HFFc6 (cell line): ENCODE measurements around the gene KIAA0232. TPM values are rescaled to one million over a fixed set of nuclear protein-coding genes. Genes with fewer than 3 reads are reported as not detected.

Source experiments
- DNase-seq: peaks from one replicate; pipeline ENCODE4 v3.0.0-alpha.2; 2018
- H3K27ac Mint-ChIP-seq: 2 replicates; pipeline ENCODE4 v1.8.0; 2020; ENCODE audit warnings: mild to moderate bottlenecking, mixed read lengths
- H3K27me3 Mint-ChIP-seq: 2 replicates; pipeline ENCODE4 v1.8.0; 2021; ENCODE audit warnings: mild to moderate bottlenecking, moderate library complexity, mixed read lengths; ENCODE audit not compliant: insufficient read depth
- H3K36me3 Mint-ChIP-seq: 2 replicates; pipeline ENCODE4 v1.8.0; 2021; ENCODE audit warnings: low read depth, mixed read lengths
- H3K4me1 Mint-ChIP-seq: 2 replicates; pipeline ENCODE4 v1.8.0; 2020; ENCODE audit warnings: low read depth, mixed read lengths
- H3K4me3 Mint-ChIP-seq: 2 replicates; pipeline ENCODE4 v1.8.0; 2020; ENCODE audit warnings: mild to moderate bottlenecking, moderate library complexity, mixed read lengths
- H3K9me3 Mint-ChIP-seq: 2 replicates; pipeline ENCODE4 v1.8.0; 2020; ENCODE audit warnings: mild to moderate bottlenecking, mixed read lengths
- total RNA-seq, 6 experiments: library from RNA; stranded (reverse); fragmentation: NEBNext Ultra II Directional; extraction: Animal tissue kit (Norgen Biotek cat#: 25700); gene quantifications; 2 replicates in 1 of 6; 3 replicates in 5 of 6; pipeline ENCODE4 v1.2.3, GENCODE V29; 2021
- TF ChIP-seq, protein P1 (sequence below): fragments of 200-600 bp; sonication (generic); IDR thresholded peaks from 2 replicates; pipeline ENCODE4 v1.5.0; 2021; ENCODE audit warnings: antibody characterized with exemption, mild to moderate bottlenecking

Gene KIAA0232
- total RNA-seq, 6 experiments from 2014 or later: 15.2 to 21.2 (median 19.0) TPM

DNA sequence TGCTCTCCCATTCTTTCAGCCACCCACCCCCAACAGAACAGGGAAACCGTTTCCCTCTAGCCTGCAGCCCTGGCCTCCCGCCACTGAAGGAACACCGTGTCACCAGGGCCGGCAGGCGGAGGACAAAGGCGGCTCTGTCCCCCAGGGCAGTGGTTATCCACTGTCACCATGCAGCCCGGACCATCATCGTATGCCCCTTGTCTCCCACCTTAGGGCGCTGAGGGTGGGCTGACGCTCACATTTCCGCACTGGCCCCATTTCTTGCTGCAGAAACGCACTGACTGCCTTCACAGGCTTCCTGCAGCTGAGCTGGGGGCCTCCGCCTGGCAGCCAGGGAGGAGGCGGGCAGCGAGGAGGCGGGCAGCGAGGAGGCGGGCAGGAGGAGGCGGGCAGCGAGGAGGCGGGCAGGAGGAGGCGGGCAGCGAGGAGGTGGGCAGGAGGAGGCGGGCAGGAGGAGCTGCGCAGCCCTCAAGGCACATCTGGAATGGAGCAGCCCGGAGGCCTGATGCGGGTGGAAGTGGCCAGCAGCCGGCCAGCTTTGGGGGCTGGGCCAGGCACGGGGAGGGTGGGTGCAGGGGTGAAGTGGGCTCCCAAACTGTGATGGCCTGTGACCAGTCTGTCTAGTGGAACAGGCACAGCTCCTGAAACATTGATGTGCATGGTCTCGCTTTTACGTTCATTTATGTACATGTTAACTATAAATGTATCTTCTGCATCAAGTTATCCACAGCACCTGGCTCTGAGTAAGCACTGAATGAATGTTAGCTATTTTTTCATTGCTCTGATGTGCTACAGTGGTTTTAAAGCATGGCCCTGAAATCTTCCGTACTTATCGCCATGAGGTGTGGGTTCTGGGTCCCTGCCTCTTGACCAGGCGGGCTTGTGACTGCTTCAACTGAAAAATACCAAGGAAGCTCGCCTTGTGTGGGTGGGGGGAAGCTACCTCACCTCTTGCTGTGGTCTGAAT, 20.6 kb upstream of the KIAA0232 start:
- no peak overlapping the region for H3K4me3 Mint-ChIP-seq
- TF ChIP-seq, protein P1, sequence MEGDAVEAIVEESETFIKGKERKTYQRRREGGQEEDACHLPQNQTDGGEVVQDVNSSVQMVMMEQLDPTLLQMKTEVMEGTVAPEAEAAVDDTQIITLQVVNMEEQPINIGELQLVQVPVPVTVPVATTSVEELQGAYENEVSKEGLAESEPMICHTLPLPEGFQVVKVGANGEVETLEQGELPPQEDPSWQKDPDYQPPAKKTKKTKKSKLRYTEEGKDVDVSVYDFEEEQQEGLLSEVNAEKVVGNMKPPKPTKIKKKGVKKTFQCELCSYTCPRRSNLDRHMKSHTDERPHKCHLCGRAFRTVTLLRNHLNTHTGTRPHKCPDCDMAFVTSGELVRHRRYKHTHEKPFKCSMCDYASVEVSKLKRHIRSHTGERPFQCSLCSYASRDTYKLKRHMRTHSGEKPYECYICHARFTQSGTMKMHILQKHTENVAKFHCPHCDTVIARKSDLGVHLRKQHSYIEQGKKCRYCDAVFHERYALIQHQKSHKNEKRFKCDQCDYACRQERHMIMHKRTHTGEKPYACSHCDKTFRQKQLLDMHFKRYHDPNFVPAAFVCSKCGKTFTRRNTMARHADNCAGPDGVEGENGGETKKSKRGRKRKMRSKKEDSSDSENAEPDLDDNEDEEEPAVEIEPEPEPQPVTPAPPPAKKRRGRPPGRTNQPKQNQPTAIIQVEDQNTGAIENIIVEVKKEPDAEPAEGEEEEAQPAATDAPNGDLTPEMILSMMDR: no peak
- H3K27ac Mint-ChIP-seq: no peak overlapping the region

DNA sequence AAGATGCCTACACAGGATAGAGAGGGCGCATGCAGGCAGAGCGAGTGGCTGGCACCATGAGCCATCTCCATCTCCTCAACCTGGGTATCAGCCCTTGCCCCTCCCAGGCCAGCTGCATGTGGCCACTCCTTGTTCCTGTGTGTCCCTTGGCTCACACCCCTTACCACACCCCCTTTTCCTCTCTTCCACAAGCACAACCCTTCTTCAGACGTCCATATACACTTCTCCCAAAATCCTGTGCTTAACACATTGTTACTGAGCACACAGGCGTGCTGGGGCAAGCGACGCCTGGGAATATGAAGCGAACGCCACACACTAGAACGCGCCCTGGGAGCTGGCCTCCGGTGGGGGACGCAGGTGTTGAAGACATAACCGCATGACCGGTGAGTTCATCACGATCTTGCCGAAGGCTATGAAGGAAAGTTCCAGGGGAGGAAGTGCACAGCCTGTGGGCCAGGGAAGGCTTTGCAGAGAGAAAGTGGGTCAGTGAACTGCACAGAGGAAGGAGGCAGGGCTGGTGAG, 19.1 kb upstream of the KIAA0232 start:
- peaks cover 31% of the 10 kb centered on the region for H3K27me3 Mint-ChIP-seq
- TF ChIP-seq, protein P1: no peak; the same call in 1 of the 2 replicates
- no peak overlapping the region for H3K27ac Mint-ChIP-seq
- no peak for DNase-seq
- H3K4me1 Mint-ChIP-seq: peaks cover 8% of the 10 kb centered on the region
- no peaks in the 10 kb centered on the region for H3K36me3 Mint-ChIP-seq
- H3K4me3 Mint-ChIP-seq: no peak overlapping the region
- no peaks in the 10 kb centered on the region for H3K9me3 Mint-ChIP-seq

More for the DNA sequence above, 20.6 kb upstream of the KIAA0232 start:
- H3K36me3 Mint-ChIP-seq: no peaks in the 10 kb centered on the region
- H3K27me3 Mint-ChIP-seq: peaks cover 31% of the 10 kb centered on the region
- DNase-seq: no peak
- H3K9me3 Mint-ChIP-seq: no peaks in the 10 kb centered on the region
- H3K4me1 Mint-ChIP-seq: peaks cover 5% of the 10 kb centered on the region

- no peaks in the 10 kb centered on the region for H3K9me3 Mint-ChIP-seq
- no peak overlapping the region for H3K4me3 Mint-ChIP-seq
- H3K27ac Mint-ChIP-seq: no peak overlapping the region
- H3K4me1 Mint-ChIP-seq: peaks cover 13% of the 10 kb centered on the region
- TF ChIP-seq, protein P1: no peak
- H3K36me3 Mint-ChIP-seq: no peaks in the 10 kb centered on the region
- peaks cover 33% of the 10 kb centered on the region for H3K27me3 Mint-ChIP-seq
- no peak for DNase-seq
Observed at GRCh38 chr4:6764976-6765620, 17.4 kb upstream of the KIAA0232 start.

DNA sequence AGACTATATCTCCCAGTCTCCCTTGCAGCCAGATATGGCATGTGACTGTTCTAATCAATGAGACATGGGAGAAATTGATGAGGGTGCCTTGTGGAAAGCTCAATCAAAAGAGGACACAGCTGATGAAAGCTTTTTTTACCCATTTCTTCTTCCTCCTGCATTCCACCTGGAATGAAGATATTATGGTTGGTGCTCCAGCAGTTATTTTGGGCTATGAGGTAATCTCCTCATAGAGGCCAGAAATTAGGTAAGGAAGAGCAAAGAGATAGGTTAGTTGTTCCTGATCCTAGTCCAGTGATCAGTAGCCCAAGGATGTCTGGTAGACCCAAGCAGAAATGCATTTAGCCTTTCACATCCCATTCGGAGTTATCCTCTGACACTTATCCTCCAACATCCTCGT, 16.8 kb upstream of the KIAA0232 start:
- Mint-ChIP-seq H3K27ac (no peak overlapping the region), H3K36me3 (no peaks in the 10 kb centered on the region), H3K4me3 (no peak overlapping the region), H3K9me3 (no peaks in the 10 kb centered on the region), H3K4me1 (peaks cover 13% of the 10 kb centered on the region), H3K27me3 (peaks cover 35% of the 10 kb centered on the region)
- TF ChIP-seq, protein P1: no peak
- no peak for DNase-seq

DNA sequence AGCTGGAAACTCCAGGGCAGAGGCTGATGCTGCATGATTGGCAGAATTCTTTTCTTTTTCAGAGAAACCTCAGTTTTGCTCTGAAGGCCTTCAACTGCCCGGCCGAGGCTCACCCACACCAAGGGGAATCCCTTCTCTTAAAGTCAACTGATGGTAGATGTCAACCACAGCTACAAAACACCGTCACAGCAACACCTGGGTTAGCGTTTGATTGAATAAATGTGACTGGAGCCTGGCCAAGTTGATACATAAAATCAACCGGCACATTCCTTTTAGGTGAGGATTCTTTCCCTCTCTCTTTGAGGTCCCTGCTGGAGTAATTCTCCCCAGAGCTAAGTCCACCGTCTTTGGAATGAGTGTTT, 15.2 kb upstream of the KIAA0232 start:
- H3K4me1 Mint-ChIP-seq: peaks cover 18% of the 10 kb centered on the region
- no peak overlapping the region for H3K4me3 Mint-ChIP-seq
- TF ChIP-seq, protein P1: no peak
- no peak overlapping the region for H3K27ac Mint-ChIP-seq
- H3K9me3 Mint-ChIP-seq: no peaks in the 10 kb centered on the region
- no peak for DNase-seq
- H3K36me3 Mint-ChIP-seq: no peaks in the 10 kb centered on the region
- peaks cover 35% of the 10 kb centered on the region for H3K27me3 Mint-ChIP-seq
